ENCODE data around the gene FRS3.

Gene FRS3

DNA sequence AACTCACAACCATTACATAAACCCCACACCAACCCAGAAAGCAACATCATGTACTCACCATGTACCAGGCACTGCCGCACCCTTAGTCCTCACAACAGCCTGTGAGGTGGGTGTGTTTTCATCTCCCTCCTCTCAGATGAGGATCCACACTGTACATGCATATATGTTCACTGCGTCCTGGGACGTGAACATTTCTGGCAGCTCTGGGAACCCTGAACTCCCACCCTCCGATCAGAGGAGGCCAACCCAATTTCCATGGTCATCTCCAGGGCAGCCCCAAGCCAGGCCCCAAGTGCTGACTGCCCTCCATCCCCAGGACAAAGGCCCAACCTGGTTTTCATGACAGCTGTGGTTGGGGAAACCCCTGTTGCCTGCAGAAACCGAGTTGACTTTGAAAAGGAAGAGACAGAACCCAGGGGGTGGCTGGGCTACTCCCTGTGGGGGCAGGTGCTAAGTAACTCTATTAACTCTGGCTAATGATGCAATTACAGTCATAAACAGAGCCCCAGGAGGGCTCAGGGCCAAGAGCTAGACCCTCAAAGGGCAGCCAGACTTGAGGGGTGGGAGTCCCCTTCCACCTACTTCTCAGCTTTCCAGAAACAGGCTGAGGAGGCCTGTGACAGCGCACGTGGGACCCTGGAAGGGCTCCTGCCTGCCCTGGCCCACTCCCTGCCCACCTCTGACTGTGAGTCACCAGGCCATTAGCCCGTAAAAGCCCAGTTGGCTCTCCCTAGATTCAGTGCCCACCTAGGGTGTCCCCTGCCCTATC lies 46.9 kb downstream of the FRS3 start:
- FAIRE-seq (peak; percentile 92), DNase-seq (ENCODE audit: insufficient read length, low spot score) (peak; percentile 65)
- TF ChIP-seq PAX5 (IDR thresholded peaks at IDR 0.05; ENCODE audit: insufficient read depth, low read length, severe bottlenecking), result peak; percentile 4
- peak; percentile 54; the same call in 1 of the 2 replicates for TF ChIP-seq POLR2AphosphoS5 (IDR thresholded peaks at IDR 0.05; ENCODE audit: low read depth, low read length)
- TF ChIP-seq POLR2A (IDR thresholded peaks at IDR 0.05; ENCODE audit: low read depth, low read length), result peak; percentile 62
- no peak for TF ChIP-seq POU2F2 (IDR thresholded peaks at IDR 0.05; ENCODE audit: low read depth, low read length)
- no peak for TF ChIP-seq SPI1 (IDR thresholded peaks at IDR 0.05; ENCODE audit: low read depth, low read length)
- TF ChIP-seq TAF1 (IDR thresholded peaks at IDR 0.05; ENCODE audit: low read depth, low read length), result no peak

DNA sequence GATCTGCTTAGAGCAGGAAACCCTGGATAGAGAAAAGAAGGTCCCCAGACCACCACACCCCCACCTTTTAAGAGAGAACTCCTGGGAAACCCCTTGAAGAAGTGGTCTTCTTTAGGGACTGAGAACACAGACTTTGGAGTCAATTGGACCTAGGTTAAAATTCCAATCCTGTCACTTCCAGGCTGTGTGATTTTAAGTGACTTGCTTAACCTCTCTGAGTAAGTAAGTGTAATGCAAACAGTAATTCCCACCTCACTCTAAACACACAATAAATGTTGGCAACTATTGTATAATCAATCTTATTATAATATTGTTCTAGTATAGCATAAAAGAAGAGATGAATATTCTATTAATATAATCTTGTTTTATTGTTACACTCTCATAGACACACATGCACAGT lies 47.6 kb downstream of the FRS3 start:
- no peak for FAIRE-seq
- DNase-seq (ENCODE audit: insufficient read length, low spot score), result no peak
- TF ChIP-seq PAX5 (IDR thresholded peaks at IDR 0.05; ENCODE audit: insufficient read depth, low read length, severe bottlenecking) (no peak), SPI1 (IDR thresholded peaks at IDR 0.05; ENCODE audit: low read depth, low read length) (no peak)

DNA sequence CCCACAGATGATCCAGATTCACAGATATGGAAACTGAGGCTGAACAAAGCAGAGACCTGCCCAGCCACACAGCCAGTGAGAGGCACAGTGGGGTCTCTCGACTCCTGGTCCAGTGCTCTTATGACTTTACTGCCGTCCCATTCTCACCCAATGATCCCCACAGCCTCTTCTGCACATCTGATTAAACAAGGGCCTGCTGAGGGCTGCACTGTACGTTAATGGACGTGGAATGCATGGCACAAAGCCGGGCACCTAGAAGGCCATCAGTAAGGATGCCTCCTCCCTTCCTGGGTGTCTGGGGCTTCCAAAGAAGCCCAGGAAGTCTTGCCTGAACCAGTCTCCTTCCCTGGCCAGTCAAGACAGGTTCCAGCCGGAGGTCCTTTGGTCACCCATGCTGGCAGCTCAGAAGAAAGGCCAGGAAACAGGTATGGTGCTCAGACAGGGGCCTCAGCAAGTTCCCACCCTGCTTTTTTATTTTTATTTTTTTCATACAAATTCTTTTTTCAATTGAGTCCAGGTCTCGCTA lies 48.1 kb downstream of the FRS3 start:
- DNase-seq (ENCODE audit: insufficient read length, low spot score) (no peak), FAIRE-seq (no peak)
- TF ChIP-seq POLR2AphosphoS5 (IDR thresholded peaks at IDR 0.05; ENCODE audit: low read depth, low read length), result no peak
- TF ChIP-seq TAF1 (IDR thresholded peaks at IDR 0.05; ENCODE audit: low read depth, low read length), result no peak
- TF ChIP-seq POU2F2 (IDR thresholded peaks at IDR 0.05; ENCODE audit: low read depth, low read length), result no peak
- no peak for TF ChIP-seq POLR2A (IDR thresholded peaks at IDR 0.05; ENCODE audit: low read depth, low read length)
- no peak for TF ChIP-seq PAX5 (IDR thresholded peaks at IDR 0.05; ENCODE audit: insufficient read depth, low read length, severe bottlenecking)
- no peak for TF ChIP-seq SPI1 (IDR thresholded peaks at IDR 0.05; ENCODE audit: low read depth, low read length)

DNA sequence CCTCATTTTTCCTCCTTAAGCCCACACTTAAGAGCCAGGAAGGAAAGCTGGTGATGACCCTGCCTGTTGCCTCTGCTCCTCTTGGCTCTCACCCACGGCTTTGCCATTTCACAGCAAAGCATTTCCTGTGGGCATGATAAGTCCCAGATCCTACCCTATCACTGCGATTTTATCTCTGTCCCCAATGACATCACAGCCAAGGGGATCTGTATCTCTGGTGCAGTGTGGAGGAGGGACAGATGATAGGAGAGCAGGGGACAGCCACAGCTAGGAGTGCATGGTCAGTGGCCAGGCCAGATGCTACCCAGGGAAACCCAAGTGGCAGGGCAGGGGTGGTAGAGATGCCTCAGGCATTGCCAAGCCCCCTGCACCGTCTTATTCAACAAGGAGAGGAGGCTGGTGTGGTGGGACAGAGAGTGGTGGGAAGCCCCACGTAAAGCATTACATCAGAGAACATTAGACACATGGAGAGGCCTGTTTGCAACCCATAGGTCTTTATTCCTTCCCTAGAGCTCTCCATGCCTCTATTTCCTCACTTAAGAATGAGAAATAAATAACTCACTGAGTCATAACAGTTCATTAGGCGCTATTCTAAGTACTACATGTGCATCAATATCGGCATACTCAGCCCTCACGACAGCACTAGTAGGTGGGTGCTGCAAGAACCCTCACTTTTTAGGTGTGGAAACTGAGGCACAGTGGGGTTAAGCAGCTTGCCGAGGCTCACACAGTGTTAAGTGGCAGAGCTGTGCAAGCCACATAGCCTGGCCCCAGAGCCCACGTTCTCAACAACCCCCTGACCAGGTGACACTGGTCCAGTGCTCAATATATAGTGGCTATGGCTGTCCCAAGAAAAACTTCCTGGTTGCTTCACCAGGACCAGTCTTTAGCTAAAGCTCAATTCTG lies 48.9 kb downstream of the FRS3 start:
- FAIRE-seq (peak; percentile 81), DNase-seq (ENCODE audit: insufficient read length, low spot score) (no peak)
- TF ChIP-seq TAF1 (IDR thresholded peaks at IDR 0.05; ENCODE audit: low read depth, low read length) (no peak), SPI1 (IDR thresholded peaks at IDR 0.05; ENCODE audit: low read depth, low read length) (no peak), POLR2A (IDR thresholded peaks at IDR 0.05; ENCODE audit: low read depth, low read length) (no peak), POLR2AphosphoS5 (IDR thresholded peaks at IDR 0.05; ENCODE audit: low read depth, low read length) (no peak), PAX5 (IDR thresholded peaks at IDR 0.05; ENCODE audit: insufficient read depth, low read length, severe bottlenecking) (no peak), POU2F2 (IDR thresholded peaks at IDR 0.05; ENCODE audit: low read depth, low read length) (no peak)

DNA sequence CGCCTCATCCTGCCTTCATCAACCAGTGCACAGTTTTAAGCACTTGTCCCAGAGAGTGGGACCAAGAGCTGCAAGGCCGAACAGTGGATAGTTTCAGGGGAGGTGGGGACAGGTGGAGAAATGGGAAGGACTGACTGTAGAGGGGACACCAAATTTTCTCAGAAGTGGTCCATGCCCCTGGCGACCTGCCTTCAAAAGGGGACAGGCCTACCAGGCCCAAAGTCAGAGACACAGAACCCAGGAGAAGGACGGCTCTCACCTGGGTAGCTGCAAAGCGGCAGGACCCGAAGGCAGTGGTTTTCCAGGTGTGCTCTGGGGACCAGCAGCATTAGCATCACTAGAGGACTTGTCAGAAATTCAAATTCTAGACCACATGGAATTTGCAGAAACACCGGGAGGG lies 50.1 kb downstream of the FRS3 start:
- no peak for TF ChIP-seq POLR2A (IDR thresholded peaks at IDR 0.05; ENCODE audit: low read depth, low read length)
- no peak for TF ChIP-seq SPI1 (IDR thresholded peaks at IDR 0.05; ENCODE audit: low read depth, low read length)
- TF ChIP-seq TAF1 (IDR thresholded peaks at IDR 0.05; ENCODE audit: low read depth, low read length), result no peak
- no peak for TF ChIP-seq PAX5 (IDR thresholded peaks at IDR 0.05; ENCODE audit: insufficient read depth, low read length, severe bottlenecking)
- no peak for TF ChIP-seq POLR2AphosphoS5 (IDR thresholded peaks at IDR 0.05; ENCODE audit: low read depth, low read length)
- no peak for TF ChIP-seq POU2F2 (IDR thresholded peaks at IDR 0.05; ENCODE audit: low read depth, low read length)
- FAIRE-seq, result no peak
- no peak for DNase-seq (ENCODE audit: insufficient read length, low spot score)

DNA sequence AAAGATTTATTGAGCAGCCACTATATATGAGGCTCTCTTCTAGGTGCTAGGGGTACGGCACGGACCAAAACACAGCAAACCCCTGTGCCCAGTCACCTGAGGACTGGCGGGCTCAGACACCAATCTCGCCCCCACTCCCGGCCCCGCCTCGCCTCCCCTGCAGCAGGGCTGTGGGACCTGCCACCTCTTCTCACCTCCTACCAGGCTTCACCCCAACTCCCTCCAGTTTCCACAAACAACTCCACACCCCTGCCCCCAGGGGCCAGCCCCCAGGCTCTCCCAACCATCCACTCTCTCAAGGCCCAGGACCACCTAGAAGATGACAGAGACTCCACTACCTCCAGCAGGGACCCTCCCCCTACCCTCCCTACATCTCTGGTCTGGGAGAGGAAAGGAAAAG lies 50.7 kb downstream of the FRS3 start:
- TF ChIP-seq POLR2A (IDR thresholded peaks at IDR 0.05; ENCODE audit: low read depth, low read length) (no peak), SPI1 (IDR thresholded peaks at IDR 0.05; ENCODE audit: low read depth, low read length) (no peak), TAF1 (IDR thresholded peaks at IDR 0.05; ENCODE audit: low read depth, low read length) (no peak), PAX5 (IDR thresholded peaks at IDR 0.05; ENCODE audit: insufficient read depth, low read length, severe bottlenecking) (no peak), POLR2AphosphoS5 (IDR thresholded peaks at IDR 0.05; ENCODE audit: low read depth, low read length) (no peak), POU2F2 (IDR thresholded peaks at IDR 0.05; ENCODE audit: low read depth, low read length) (no peak)
- no peak for FAIRE-seq
- no peak for DNase-seq (ENCODE audit: insufficient read length, low spot score)

DNA sequence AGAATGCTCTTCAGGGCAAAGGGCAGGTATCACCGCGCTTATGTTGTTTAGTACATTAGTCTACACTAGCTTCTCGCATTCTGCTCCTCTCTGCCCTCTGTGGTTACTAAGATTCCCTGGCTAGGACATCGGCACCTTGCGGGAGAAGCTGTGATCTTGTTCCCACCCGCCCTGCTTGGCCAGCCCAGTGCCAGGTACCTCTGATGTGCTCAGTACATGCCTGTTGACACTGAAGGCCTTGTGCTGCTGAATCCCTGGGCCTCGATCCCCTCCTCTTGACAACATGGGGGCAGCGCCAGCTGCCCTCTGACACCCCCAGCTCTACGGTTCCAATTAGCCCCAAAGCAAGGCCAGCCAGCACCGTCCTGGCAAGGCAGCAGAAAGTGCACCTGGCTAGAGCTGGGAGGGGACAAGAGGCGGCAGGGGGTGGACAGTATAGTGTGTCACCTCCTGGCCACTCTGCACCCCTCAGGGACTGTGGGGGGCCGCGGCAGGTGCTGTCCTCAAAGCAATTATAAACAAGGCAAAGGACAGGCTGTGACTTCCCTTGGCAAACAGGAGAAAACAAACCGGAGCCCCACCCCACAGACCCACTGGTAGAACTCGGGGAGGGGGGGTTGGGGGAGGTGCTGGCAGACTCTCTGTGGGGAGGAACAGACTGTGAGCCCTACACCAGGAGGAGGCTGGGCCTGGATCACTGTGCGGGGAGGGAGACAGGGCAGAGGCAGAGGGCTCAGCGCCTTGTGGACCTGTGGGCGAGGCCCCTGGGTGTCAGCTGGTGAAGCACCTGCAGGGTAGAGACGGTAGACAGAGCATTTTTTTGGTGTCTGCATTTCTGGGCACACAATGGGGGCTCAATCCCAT lies 51.4 kb downstream of the FRS3 start:
- DNase-seq (ENCODE audit: insufficient read length, low spot score) (no peak), FAIRE-seq (peak; percentile 20)
- TF ChIP-seq POLR2AphosphoS5 (IDR thresholded peaks at IDR 0.05; ENCODE audit: low read depth, low read length) (no peak), POLR2A (IDR thresholded peaks at IDR 0.05; ENCODE audit: low read depth, low read length) (no peak), POU2F2 (IDR thresholded peaks at IDR 0.05; ENCODE audit: low read depth, low read length) (no peak), PAX5 (IDR thresholded peaks at IDR 0.05; ENCODE audit: insufficient read depth, low read length, severe bottlenecking) (no peak), SPI1 (IDR thresholded peaks at IDR 0.05; ENCODE audit: low read depth, low read length) (no peak), TAF1 (IDR thresholded peaks at IDR 0.05; ENCODE audit: low read depth, low read length) (no peak)

DNA sequence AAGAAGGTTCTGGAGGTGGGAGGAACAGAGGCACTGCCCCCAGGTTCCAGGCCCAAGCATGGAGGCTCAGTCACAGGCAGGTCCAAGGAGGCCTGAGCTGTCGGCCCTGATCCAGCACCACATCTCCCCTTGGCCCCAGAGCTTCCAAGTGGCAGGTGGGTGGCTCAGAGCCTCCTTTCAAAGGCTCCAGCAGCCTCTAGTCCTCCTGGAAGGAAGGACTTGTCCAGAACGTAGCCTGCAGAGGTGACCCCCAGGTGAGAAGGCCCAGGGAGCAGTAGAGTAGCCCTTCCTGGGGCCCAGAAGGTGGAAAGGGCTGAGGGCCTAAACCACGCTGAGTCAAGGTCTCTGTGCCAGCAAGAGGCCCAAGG lies 52.0 kb downstream of the FRS3 start:
- no peak for TF ChIP-seq POLR2AphosphoS5 (IDR thresholded peaks at IDR 0.05; ENCODE audit: low read depth, low read length)
- FAIRE-seq, result no peak

DNA sequence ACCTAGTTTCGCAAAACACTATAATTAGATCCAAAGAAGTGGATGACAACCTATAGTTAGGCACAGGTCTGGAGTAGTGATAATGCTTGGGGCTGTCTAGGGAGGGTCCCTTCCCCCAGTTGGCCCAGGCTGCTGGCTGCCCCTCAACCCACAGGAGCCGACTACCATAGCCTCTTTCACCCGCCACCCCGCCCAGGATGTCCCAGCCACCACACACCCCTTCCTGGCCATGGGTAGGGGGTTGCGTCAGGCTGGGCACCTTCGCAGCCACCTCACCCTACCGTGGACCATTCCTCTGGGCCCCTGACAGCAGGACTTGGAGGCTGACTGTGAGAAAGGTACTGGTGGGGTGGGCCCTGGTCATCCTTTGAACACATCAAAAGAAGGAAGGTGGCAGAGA lies 52.8 kb downstream of the FRS3 start:
- no peak for FAIRE-seq

More for the DNA sequence above, 52.0 kb downstream of the FRS3 start:
- no peak for DNase-seq (ENCODE audit: insufficient read length, low spot score)

More for the DNA sequence above, 52.8 kb downstream of the FRS3 start:
- no peak for DNase-seq (ENCODE audit: insufficient read length, low spot score)
- TF ChIP-seq TAF1 (IDR thresholded peaks at IDR 0.05; ENCODE audit: low read depth, low read length) (no peak), SPI1 (IDR thresholded peaks at IDR 0.05; ENCODE audit: low read depth, low read length) (no peak), POLR2A (IDR thresholded peaks at IDR 0.05; ENCODE audit: low read depth, low read length) (no peak), POU2F2 (IDR thresholded peaks at IDR 0.05; ENCODE audit: low read depth, low read length) (no peak), PAX5 (IDR thresholded peaks at IDR 0.05; ENCODE audit: insufficient read depth, low read length, severe bottlenecking) (no peak), POLR2AphosphoS5 (IDR thresholded peaks at IDR 0.05; ENCODE audit: low read depth, low read length) (no peak)

Data from GM12891 (cell line).